Uterus (tissue), 4 donors: ENCODE results near the gene NGF. TPM values are rescaled to one million over a fixed set of nuclear protein-coding genes. Genes with fewer than 3 reads are reported as not detected.

Experiments
- DNase-seq, 2 donors: peaks; one replicate each; pipeline ENCODE4 v3.0.0-alpha.2; 2019 to 2020
- H3K27ac ChIP-seq, 2 donors: fragments of 200-600 bp; sonication (generic); 1 replicate in 1 of 2; 2 replicates in 1 of 2; pipeline ENCODE4 v1.5.1; 2016 to 2018
- H3K27me3 ChIP-seq, 2 donors: fragments of 200-600 bp; sonication (generic); one replicate each; pipeline ENCODE4 v1.5.1; 2018 to 2019; ENCODE audit warnings: control low read depth in 1 of 2
- H3K36me3 ChIP-seq, 2 donors: fragments of 200-600 bp; sonication (generic); one replicate each; pipeline ENCODE4 v1.5.1; 2019; ENCODE audit warnings: control low read depth in 1 of 2
- H3K4me1 ChIP-seq, 2 donors: fragments of 200-600 bp; sonication (generic); one replicate each; pipeline ENCODE4 v1.5.1; 2018 to 2019; ENCODE audit warnings: control low read depth in 1 of 2
- H3K4me3 ChIP-seq, 2 donors: fragments of 200-600 bp; sonication (generic); 1 replicate in 1 of 2; 2 replicates in 1 of 2; pipeline ENCODE4 v1.5.1; 2018 to 2019; ENCODE audit warnings: mild to moderate bottlenecking in 1 of 2
- H3K9me3 ChIP-seq, 2 donors: fragments of 200-600 bp; sonication (generic); one replicate each; pipeline ENCODE4 v1.5.1; 2019; ENCODE audit warnings: control low read depth in 1 of 2
- POLR2A ChIP-seq, 2 donors: fragments of 450-650 bp; IDR thresholded peaks; one replicate each; pipeline ENCODE4 v1.6.1; 2016; ENCODE audit warnings: antibody characterized with exemption in 2 of 2, mild to moderate bottlenecking in 1 of 2, moderate library complexity in 1 of 2
- intact Hi-C: fragments of 100-400 bp; cut with DNase I; formaldehyde crosslinking; loops from one replicate; pipeline ENCODE4 v1.15.1; 2023; ENCODE audit warnings: low total_unique reads
- total RNA-seq, 4 donors: library from RNA; depleted of rRNA in 3 of 4; stranded (reverse); fragments of >200 nt in 3 of 4; gene quantifications; one replicate each; pipeline versions ENCODE4 v1.1.0 to v1.2.4, GENCODE V29; 2014 to 2023
- TF ChIP-seq, protein P1 (sequence below), 4 experiments: fragments of 200-600 bp in 2 of 4; fragments of 450-650 bp in 2 of 4; sonication (generic) in 2 of 4; IDR thresholded peaks; one replicate each; pipeline ENCODE4 v1.5.1; 2016 to 2019; ENCODE audit warnings: antibody characterized with exemption in 4 of 4, mild to moderate bottlenecking in 2 of 4, moderate library complexity in 1 of 4
- donor health status: DM: yes; HTN: yes; CAD: no.

NGF gene
- total RNA-seq, 4 donors from 2014 or later: 1.3 to 21.4 (median 13.5) TPM

DNA sequence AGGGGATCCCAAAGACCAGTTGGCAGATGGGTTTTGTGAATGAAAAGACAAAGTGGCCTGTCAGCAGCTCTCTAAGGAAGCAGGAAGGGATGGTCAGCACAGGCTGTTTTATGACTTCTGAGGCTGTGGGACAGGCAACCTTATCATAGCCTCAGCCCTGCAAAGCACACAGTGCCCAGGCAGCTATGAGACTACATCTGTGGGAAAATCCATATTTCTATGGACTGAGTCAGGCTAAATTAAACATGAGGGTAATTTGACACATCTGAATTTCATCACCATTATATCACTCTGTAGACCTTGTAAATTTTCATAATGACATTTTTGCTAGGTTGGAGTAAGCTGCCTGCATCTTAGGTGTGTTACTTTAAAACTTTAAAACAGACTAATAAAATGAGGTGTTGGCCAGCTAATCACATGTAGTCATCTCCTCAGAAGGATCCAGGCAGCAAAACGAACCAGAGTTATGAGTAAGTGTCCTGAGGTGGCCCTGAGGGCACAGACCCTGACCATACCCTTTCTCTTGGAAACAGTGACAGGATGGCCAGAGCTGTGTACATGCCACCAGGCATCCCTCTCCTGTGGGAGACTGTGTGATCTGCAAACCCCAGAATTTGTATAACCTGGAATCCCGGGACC, 14.6 kb downstream of the NGF start:
- H3K9me3 ChIP-seq: no peaks in the 10 kb centered on the region
- no peaks in the 10 kb centered on the region for H3K4me1 ChIP-seq
- TF ChIP-seq, protein P1, sequence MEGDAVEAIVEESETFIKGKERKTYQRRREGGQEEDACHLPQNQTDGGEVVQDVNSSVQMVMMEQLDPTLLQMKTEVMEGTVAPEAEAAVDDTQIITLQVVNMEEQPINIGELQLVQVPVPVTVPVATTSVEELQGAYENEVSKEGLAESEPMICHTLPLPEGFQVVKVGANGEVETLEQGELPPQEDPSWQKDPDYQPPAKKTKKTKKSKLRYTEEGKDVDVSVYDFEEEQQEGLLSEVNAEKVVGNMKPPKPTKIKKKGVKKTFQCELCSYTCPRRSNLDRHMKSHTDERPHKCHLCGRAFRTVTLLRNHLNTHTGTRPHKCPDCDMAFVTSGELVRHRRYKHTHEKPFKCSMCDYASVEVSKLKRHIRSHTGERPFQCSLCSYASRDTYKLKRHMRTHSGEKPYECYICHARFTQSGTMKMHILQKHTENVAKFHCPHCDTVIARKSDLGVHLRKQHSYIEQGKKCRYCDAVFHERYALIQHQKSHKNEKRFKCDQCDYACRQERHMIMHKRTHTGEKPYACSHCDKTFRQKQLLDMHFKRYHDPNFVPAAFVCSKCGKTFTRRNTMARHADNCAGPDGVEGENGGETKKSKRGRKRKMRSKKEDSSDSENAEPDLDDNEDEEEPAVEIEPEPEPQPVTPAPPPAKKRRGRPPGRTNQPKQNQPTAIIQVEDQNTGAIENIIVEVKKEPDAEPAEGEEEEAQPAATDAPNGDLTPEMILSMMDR (IDR thresholded peaks at IDR 0.05): no peak
- TF ChIP-seq POLR2A (IDR thresholded peaks at IDR 0.05): no peak
- no peak for DNase-seq
- H3K27me3 ChIP-seq: no peaks in the 10 kb centered on the region
- H3K36me3 ChIP-seq: no peaks in the 10 kb centered on the region
- intact Hi-C loops: no loop called here
- peak overlapping the region in 1 of 2 donors; percentile 14 for H3K27ac ChIP-seq
- no peak overlapping the region for H3K4me3 ChIP-seq

DNA sequence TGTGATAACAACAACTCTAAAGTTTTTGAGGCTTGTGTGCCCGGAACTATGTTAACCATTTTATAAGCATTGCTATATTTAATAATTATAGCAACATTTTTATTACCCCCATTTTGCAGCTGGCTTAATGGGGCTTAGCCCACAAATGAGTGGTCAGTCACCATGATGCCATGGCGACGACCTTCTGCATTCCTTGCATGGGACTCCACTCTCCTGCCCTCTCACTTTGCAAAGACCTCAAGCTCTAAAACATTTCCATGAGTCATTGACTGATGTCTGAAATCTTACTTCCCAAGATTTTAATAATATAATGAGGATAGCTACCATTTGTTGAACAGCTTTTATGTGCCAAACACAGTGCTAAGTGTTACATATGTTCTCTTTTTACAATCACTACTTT, 15.4 kb downstream of the NGF start:
- no peak for DNase-seq
- no peaks in the 10 kb centered on the region for H3K4me1 ChIP-seq
- TF ChIP-seq POLR2A (IDR thresholded peaks at IDR 0.05): no peak
- TF ChIP-seq, protein P1 (IDR thresholded peaks at IDR 0.05): no peak
- H3K36me3 ChIP-seq: no peaks in the 10 kb centered on the region
- H3K9me3 ChIP-seq: no peaks in the 10 kb centered on the region
- H3K27me3 ChIP-seq: no peaks in the 10 kb centered on the region
- H3K27ac ChIP-seq: no peak overlapping the region
- no peak overlapping the region for H3K4me3 ChIP-seq
- intact Hi-C loops: no loop called here

DNA sequence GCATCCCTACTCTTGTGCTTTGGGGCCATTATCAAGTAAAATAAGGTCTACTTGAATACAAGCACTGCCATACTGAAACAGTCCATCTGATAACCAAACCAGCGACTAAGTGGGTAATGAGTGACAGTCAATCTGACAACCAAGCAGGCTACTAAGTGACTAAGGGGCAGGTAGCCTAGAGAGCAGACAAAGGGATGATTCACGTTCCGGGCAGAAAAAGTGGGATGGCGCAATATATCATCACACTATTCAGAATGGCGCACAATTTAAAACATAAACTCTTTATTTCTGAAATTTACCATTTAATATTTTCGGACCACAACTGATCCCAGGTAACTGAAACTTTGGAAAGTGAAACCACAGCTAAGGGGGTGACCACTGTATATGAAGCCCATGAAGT, 17.7 kb downstream of the NGF start:
- no peaks in the 10 kb centered on the region for H3K9me3 ChIP-seq
- TF ChIP-seq POLR2A (IDR thresholded peaks at IDR 0.05): no peak
- TF ChIP-seq, protein P1 (IDR thresholded peaks at IDR 0.05): no peak
- H3K36me3 ChIP-seq: no peaks in the 10 kb centered on the region
- H3K4me1 ChIP-seq: no peaks in the 10 kb centered on the region
- no peak overlapping the region for H3K4me3 ChIP-seq
- intact Hi-C loops: no loop called here
- no peak overlapping the region for H3K27ac ChIP-seq
- no peak for DNase-seq
- H3K27me3 ChIP-seq: no peaks in the 10 kb centered on the region

DNA sequence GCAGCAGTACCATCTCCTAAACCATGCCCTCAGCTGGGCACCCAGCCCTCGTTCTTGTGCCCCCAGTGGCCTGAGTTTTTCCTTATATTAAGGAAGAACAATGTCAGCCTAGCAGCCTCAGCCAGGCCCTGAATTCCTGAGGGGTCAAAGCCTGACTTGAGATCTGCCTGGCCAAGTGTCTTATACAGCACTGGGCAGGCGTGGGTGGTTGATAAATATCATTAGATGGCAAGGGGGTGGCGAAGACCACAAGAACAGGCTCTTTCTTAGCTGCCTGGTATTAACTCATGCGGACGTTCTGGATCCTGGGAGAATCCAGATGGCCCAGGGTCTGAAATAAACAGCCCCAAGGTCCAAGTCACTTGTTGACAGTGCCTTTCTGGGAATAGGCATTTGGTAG, 18.3 kb downstream of the NGF start:
- intact Hi-C loops: no loop called here
- DNase-seq: no peak
- H3K4me3 ChIP-seq: no peak overlapping the region
- TF ChIP-seq, protein P1 (IDR thresholded peaks at IDR 0.05): no peak
- TF ChIP-seq POLR2A (IDR thresholded peaks at IDR 0.05): no peak
- no peaks in the 10 kb centered on the region for H3K27me3 ChIP-seq
- peaks cover 5% of the 10 kb centered on the region in 2 donors for H3K4me1 ChIP-seq
- no peaks in the 10 kb centered on the region for H3K36me3 ChIP-seq
- H3K27ac ChIP-seq: no peak overlapping the region
- H3K9me3 ChIP-seq: no peaks in the 10 kb centered on the region

DNA sequence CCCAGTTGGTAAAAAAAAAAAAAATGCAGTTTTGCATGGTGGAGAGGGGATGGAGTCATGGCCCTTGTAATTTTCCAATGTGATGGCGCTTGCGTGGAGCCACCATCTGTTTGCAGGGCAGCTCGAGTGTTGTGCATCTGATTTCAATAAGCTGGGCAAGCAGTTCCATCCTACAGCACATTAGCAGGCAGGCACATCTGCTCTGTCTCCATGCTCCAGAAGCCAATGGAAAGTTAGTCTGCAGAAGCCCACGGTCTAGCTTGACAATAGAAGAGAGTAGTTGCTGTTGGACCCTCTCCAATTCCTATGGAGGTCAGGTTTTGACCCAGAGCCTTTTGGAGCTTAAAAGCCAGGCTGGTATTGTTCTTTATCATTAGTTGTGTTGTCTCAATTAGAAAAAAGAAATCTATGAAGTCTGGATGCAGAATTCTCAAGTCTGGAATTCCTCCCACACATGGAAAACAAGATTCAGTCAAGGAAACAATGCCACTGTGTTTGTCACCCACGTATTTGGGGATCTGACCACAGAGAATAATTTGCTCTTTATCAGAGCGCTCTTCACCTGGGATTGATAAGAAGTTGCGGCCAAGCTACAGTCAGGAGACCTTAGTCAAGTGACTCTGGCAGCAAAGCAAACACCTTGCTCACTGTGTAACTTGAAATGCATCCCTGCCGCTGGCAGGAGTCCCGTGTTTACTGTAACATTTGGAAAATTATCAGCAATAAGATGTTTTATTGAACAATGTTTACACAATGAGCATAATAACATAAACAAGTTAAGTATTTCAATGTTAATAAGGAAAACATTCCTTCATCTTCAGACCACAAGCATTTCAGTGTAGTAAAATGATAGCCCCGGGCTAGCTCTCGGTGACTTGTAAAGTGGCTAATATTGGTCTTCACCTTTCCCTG, 20.7 kb downstream of the NGF start:
- intact Hi-C loops: no loop called here
- Histone ChIP-seq H3K9me3 (no peaks in the 10 kb centered on the region), H3K27me3 (no peaks in the 10 kb centered on the region), H3K27ac (no peak overlapping the region), H3K4me1 (peaks cover 5 to 6% of the 10 kb centered on the region in 2 donors), H3K36me3 (no peaks in the 10 kb centered on the region), H3K4me3 (no peak overlapping the region)
- DNase-seq: no peak
- TF ChIP-seq, protein P1 (IDR thresholded peaks at IDR 0.05): no peak
- no peak for TF ChIP-seq POLR2A (IDR thresholded peaks at IDR 0.05)
